Liver (tissue), 9 donors: ENCODE results near the gene TAF3. TPM values are rescaled to one million over a fixed set of nuclear protein-coding genes. Genes with fewer than 3 reads are reported as not detected.

Source experiments
- DNase-seq: peaks from one replicate; pipeline ENCODE4 v3.0.0-alpha.2; 2017; ENCODE audit warnings: low spot score
- H3K27ac ChIP-seq, 2 donors: one replicate each; pipeline ENCODE4 v1.7.0; 2013; ENCODE audit warnings: inconsistent platforms in 2 of 2, low read length in 2 of 2, control low read depth in 1 of 2, low read depth in 1 of 2, mild to moderate bottlenecking in 1 of 2
- H3K27me3 ChIP-seq, 4 donors: one replicate each; pipeline versions ENCODE4 v1.6.1 to v1.7.0; 2013; ENCODE audit warnings: low read length in 3 of 4, inconsistent platforms in 1 of 4, mild to moderate bottlenecking in 1 of 4, moderate library complexity in 1 of 4; ENCODE audit not compliant: control insufficient read depth in 4 of 4, insufficient read depth in 4 of 4
- H3K36me3 ChIP-seq, 4 donors: one replicate each; pipeline versions ENCODE4 v1.6.1 to v1.7.0; 2013; ENCODE audit warnings: low read length in 3 of 4, mild to moderate bottlenecking in 3 of 4, low read depth in 1 of 4, moderate library complexity in 1 of 4; ENCODE audit not compliant: control insufficient read depth in 4 of 4, insufficient read depth in 3 of 4
- H3K4me1 ChIP-seq, 4 donors: one replicate each; pipeline versions ENCODE4 v1.6.1 to v1.7.0; 2013; ENCODE audit warnings: low read length in 3 of 4, mild to moderate bottlenecking in 3 of 4, moderate library complexity in 1 of 4; ENCODE audit not compliant: control insufficient read depth in 4 of 4, insufficient read depth in 4 of 4
- H3K4me3 ChIP-seq, 3 donors: one replicate each; pipeline versions ENCODE4 v1.6.1 to v1.7.0; 2013; ENCODE audit warnings: low read length in 3 of 3, control low read depth in 1 of 3, low read depth in 1 of 3, mild to moderate bottlenecking in 1 of 3
- H3K9ac ChIP-seq, 2 donors: one replicate each; pipeline ENCODE4 v1.7.0; 2013; ENCODE audit warnings: low read length in 2 of 2, mild to moderate bottlenecking in 2 of 2, moderate library complexity in 2 of 2, control low read depth in 1 of 2, low read depth in 1 of 2
- H3K9me3 ChIP-seq, 4 donors: one replicate each; pipeline versions ENCODE4 v1.6.1 to v1.7.0; 2013; ENCODE audit warnings: low read length in 3 of 4; ENCODE audit not compliant: control insufficient read depth in 4 of 4
- EGR1 ChIP-seq, 2 donors: IDR thresholded peaks; 2 replicates each; pipeline ENCODE4 v1.6.1; 2016 to 2018; ENCODE audit warnings: antibody characterized with exemption in 2 of 2, low read depth in 2 of 2
- FOXA1 ChIP-seq: IDR thresholded peaks from 2 replicates; pipeline ENCODE4 v1.6.1; 2016; ENCODE audit warnings: antibody characterized with exemption
- FOXA2 ChIP-seq: IDR thresholded peaks from 2 replicates; pipeline ENCODE4 v1.6.1; 2016; ENCODE audit warnings: antibody characterized with exemption
- GABPA ChIP-seq, 2 donors: IDR thresholded peaks in 1 of 2; conservative IDR thresholded peaks in 1 of 2; 2 replicates each; pipeline ENCODE4 v1.6.1; 2016; ENCODE audit warnings: antibody characterized with exemption in 2 of 2, mild to moderate bottlenecking in 1 of 2, moderate library complexity in 1 of 2
- HNF4A ChIP-seq, 2 donors: conservative IDR thresholded peaks; 2 replicates each; pipeline ENCODE4 v1.6.1; 2016; ENCODE audit warnings: antibody characterized with exemption in 2 of 2, mild to moderate bottlenecking in 2 of 2
- HNF4G ChIP-seq: IDR thresholded peaks from 2 replicates; pipeline ENCODE4 v1.6.1; 2016; ENCODE audit warnings: antibody characterized with exemption
- JUND ChIP-seq, 2 donors: IDR thresholded peaks; 2 replicates each; pipeline ENCODE4 v1.6.1; 2016; ENCODE audit warnings: antibody characterized with exemption in 2 of 2
- NR2F2 ChIP-seq: IDR thresholded peaks from 2 replicates; pipeline ENCODE4 v1.6.1; 2016; ENCODE audit warnings: antibody characterized with exemption
- RAD21 ChIP-seq, 2 donors: IDR thresholded peaks; 2 replicates each; pipeline ENCODE4 v1.6.1; 2016; ENCODE audit warnings: antibody characterized with exemption in 2 of 2, mild to moderate bottlenecking in 2 of 2
- RXRA ChIP-seq, 2 donors: IDR thresholded peaks; 2 replicates each; pipeline ENCODE4 v1.6.1; 2017 to 2018; ENCODE audit warnings: antibody characterized with exemption in 2 of 2, mild to moderate bottlenecking in 1 of 2
- SP1 ChIP-seq: IDR thresholded peaks from 2 replicates; pipeline ENCODE4 v1.6.1; 2018; ENCODE audit warnings: antibody characterized with exemption, mild to moderate bottlenecking
- TAF1 ChIP-seq: conservative IDR thresholded peaks from 2 replicates; pipeline ENCODE4 v1.6.1; 2016; ENCODE audit warnings: antibody characterized with exemption, mild to moderate bottlenecking
- YY1 ChIP-seq: IDR thresholded peaks from 2 replicates; pipeline ENCODE4 v1.6.1; 2016; ENCODE audit warnings: antibody characterized with exemption, mild to moderate bottlenecking
- WGBS: extraction: QIAGEN DNeasy Blood & Tissue Kit; methylation state at CpG from one replicate; pipeline ENCODE4 v1.1.7; 2013; 5-methylcytosine and 5-hydroxymethylcytosine counted together
- polyA plus RNA-seq, 2 donors: library from polyadenylated mRNA; stranded (reverse) in 1 of 2; unstranded in 1 of 2; fragments of 200-250 nt in 1 of 2; fragments of >200 nt in 1 of 2; fragmentation: Nextera tagmentation in 1 of 2; extraction: Ambion mirVana in 1 of 2; gene quantifications; one replicate each; pipeline versions ENCODE4 v1.2.1 to v1.2.3, GENCODE V29; 2013 to 2015
- total RNA-seq, 2 donors: library from RNA; depleted of rRNA; stranded (reverse); fragments of >200 nt; gene quantifications; one replicate each; pipeline ENCODE4 v1.2.3, GENCODE V29; 2014
- TF ChIP-seq, protein P1 (sequence below): IDR thresholded peaks from 2 replicates; pipeline ENCODE4 v1.6.1; 2016; ENCODE audit warnings: antibody characterized with exemption
- TF ChIP-seq, protein P2 (sequence below): fragments of 150-350 bp; IDR thresholded peaks from 2 replicates; pipeline ENCODE4 v1.5.1; 2017; ENCODE audit warnings: improper control_type of control experiment, low read depth, low read length; ENCODE audit not compliant: missing input control
- TF ChIP-seq, protein P3 (sequence below): IDR thresholded peaks from 2 replicates; pipeline ENCODE4 v1.6.1; 2016; ENCODE audit warnings: antibody characterized with exemption, mild to moderate bottlenecking
- TF ChIP-seq, protein P4 (sequence below): IDR thresholded peaks from 2 replicates; pipeline ENCODE4 v1.6.1; 2016; ENCODE audit warnings: antibody characterized with exemption
- TF ChIP-seq, protein P5 (sequence below): IDR thresholded peaks from 2 replicates; pipeline ENCODE4 v1.6.1; 2016; ENCODE audit warnings: antibody characterized with exemption
- donor health status: healthy.
- donor health status: healthy.
- donor health status: healthy.
- donor health status: healthy.
- donor health status: healthy.

The TAF3 gene
- total and polyA plus RNA-seq, 4 donors = 1.5 to 3.6 (median 1.9) TPM

DNA sequence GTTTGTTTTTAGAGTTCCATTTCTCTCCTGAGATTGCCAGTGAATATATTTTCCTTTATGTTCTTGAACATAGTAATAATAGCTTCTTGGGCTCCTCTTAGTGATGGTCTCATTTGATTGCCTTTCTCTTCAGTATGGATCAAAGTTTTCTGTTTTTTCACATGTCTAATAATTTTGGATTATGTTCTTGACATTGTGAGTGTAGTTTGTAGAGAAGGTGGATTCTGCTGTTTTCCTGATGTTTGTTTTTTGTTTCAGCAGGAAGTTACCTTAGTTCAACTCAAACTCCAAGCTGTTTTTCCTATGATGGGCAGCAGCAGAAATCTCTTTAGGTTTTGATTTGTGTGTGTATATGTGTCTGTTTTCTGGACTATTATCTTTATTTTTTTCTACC lies 43.8 kb downstream of the TAF3 start:
- H3K27me3 ChIP-seq = no peaks in the 10 kb centered on the region
- H3K9me3 ChIP-seq = peaks cover 0 to 9% (median 2%) of the 10 kb centered on the region in 4 donors
- no peak overlapping the region for H3K9ac ChIP-seq
- no peak for DNase-seq
- H3K4me1 ChIP-seq = peaks cover 0 to 4% (median 0%) of the 10 kb centered on the region in 4 donors
- H3K4me3 ChIP-seq = no peak overlapping the region
- TF ChIP-seq, protein P1, sequence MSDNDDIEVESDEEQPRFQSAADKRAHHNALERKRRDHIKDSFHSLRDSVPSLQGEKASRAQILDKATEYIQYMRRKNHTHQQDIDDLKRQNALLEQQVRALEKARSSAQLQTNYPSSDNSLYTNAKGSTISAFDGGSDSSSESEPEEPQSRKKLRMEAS = no peak
- TF ChIP-seq SP1 = no peak
- TF ChIP-seq NR2F2 = no peak
- TF ChIP-seq FOXA1 = no peak
- TF ChIP-seq YY1 = no peak
- TF ChIP-seq RXRA (IDR thresholded peaks at IDR 0.05) = no peak
- TF ChIP-seq, protein P2, sequence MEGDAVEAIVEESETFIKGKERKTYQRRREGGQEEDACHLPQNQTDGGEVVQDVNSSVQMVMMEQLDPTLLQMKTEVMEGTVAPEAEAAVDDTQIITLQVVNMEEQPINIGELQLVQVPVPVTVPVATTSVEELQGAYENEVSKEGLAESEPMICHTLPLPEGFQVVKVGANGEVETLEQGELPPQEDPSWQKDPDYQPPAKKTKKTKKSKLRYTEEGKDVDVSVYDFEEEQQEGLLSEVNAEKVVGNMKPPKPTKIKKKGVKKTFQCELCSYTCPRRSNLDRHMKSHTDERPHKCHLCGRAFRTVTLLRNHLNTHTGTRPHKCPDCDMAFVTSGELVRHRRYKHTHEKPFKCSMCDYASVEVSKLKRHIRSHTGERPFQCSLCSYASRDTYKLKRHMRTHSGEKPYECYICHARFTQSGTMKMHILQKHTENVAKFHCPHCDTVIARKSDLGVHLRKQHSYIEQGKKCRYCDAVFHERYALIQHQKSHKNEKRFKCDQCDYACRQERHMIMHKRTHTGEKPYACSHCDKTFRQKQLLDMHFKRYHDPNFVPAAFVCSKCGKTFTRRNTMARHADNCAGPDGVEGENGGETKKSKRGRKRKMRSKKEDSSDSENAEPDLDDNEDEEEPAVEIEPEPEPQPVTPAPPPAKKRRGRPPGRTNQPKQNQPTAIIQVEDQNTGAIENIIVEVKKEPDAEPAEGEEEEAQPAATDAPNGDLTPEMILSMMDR = no peak
- TF ChIP-seq GABPA (IDR thresholded peaks at IDR 0.05 in 1 of 2, conservative IDR thresholded peaks at IDR 0.05 in 1 of 2) = no peak
- TF ChIP-seq, protein P3, sequence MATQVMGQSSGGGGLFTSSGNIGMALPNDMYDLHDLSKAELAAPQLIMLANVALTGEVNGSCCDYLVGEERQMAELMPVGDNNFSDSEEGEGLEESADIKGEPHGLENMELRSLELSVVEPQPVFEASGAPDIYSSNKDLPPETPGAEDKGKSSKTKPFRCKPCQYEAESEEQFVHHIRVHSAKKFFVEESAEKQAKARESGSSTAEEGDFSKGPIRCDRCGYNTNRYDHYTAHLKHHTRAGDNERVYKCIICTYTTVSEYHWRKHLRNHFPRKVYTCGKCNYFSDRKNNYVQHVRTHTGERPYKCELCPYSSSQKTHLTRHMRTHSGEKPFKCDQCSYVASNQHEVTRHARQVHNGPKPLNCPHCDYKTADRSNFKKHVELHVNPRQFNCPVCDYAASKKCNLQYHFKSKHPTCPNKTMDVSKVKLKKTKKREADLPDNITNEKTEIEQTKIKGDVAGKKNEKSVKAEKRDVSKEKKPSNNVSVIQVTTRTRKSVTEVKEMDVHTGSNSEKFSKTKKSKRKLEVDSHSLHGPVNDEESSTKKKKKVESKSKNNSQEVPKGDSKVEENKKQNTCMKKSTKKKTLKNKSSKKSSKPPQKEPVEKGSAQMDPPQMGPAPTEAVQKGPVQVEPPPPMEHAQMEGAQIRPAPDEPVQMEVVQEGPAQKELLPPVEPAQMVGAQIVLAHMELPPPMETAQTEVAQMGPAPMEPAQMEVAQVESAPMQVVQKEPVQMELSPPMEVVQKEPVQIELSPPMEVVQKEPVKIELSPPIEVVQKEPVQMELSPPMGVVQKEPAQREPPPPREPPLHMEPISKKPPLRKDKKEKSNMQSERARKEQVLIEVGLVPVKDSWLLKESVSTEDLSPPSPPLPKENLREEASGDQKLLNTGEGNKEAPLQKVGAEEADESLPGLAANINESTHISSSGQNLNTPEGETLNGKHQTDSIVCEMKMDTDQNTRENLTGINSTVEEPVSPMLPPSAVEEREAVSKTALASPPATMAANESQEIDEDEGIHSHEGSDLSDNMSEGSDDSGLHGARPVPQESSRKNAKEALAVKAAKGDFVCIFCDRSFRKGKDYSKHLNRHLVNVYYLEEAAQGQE = no peak
- no peak for TF ChIP-seq JUND (IDR thresholded peaks at IDR 0.05)
- no peak for TF ChIP-seq FOXA2
- TF ChIP-seq EGR1 (IDR thresholded peaks at IDR 0.05; ENCODE audit: low read depth in 2 of 2) = no peak
- no peak for TF ChIP-seq RAD21 (IDR thresholded peaks at IDR 0.05)
- TF ChIP-seq HNF4G = no peak
- no peak for TF ChIP-seq HNF4A (conservative IDR thresholded peaks at IDR 0.05)
- TF ChIP-seq, protein P4, sequence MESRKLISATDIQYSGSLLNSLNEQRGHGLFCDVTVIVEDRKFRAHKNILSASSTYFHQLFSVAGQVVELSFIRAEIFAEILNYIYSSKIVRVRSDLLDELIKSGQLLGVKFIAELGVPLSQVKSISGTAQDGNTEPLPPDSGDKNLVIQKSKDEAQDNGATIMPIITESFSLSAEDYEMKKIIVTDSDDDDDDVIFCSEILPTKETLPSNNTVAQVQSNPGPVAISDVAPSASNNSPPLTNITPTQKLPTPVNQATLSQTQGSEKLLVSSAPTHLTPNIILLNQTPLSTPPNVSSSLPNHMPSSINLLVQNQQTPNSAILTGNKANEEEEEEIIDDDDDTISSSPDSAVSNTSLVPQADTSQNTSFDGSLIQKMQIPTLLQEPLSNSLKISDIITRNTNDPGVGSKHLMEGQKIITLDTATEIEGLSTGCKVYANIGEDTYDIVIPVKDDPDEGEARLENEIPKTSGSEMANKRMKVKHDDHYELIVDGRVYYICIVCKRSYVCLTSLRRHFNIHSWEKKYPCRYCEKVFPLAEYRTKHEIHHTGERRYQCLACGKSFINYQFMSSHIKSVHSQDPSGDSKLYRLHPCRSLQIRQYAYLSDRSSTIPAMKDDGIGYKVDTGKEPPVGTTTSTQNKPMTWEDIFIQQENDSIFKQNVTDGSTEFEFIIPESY = no peak
- TF ChIP-seq, protein P5, sequence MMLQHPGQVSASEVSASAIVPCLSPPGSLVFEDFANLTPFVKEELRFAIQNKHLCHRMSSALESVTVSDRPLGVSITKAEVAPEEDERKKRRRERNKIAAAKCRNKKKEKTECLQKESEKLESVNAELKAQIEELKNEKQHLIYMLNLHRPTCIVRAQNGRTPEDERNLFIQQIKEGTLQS = no peak
- H3K27ac ChIP-seq = no peak overlapping the region
- no peaks in the 10 kb centered on the region for H3K36me3 ChIP-seq

DNA sequence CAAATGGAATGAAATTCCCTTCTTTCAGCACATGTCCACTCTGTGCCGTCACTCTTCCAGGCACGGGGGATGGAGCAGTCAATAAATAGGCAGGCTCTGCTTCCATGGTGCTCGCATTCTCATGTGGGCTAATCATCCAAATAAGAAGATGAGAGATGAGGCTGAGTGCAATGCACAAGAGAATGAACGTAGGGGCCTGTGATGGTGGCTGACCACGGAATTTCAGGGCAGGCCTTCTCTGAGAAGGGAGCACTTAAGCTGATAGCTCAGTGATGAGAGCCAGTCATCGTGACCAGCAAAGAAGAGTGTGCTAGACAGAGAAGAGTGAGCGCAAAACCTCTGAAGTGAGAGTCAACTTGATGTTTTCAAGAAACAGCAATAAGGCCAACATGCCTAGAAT lies 47.9 kb downstream of the TAF3 start:
- H3K36me3 ChIP-seq = no peaks in the 10 kb centered on the region
- H3K27me3 ChIP-seq = no peaks in the 10 kb centered on the region
- TF ChIP-seq, protein P2 = no peak
- TF ChIP-seq, protein P1 = no peak
- TF ChIP-seq, protein P4 = no peak
- TF ChIP-seq HNF4A (conservative IDR thresholded peaks at IDR 0.05) (no peak), RXRA (IDR thresholded peaks at IDR 0.05) (no peak), RAD21 (IDR thresholded peaks at IDR 0.05) (no peak), GABPA (IDR thresholded peaks at IDR 0.05 in 1 of 2, conservative IDR thresholded peaks at IDR 0.05 in 1 of 2) (no peak), TAF1 (no peak)
- no peak overlapping the region for H3K9ac ChIP-seq
- WGBS = 95% methylated on average over 7 of the region's 7 CpGs
- H3K4me1 ChIP-seq = no peaks in the 10 kb centered on the region
- H3K27ac ChIP-seq = no peak overlapping the region
- H3K4me3 ChIP-seq = no peak overlapping the region
- peaks cover 0 to 9% (median 2%) of the 10 kb centered on the region in 4 donors for H3K9me3 ChIP-seq
- no peak for DNase-seq
